Psoas muscle (tissue), 8 donors: Measurements from ENCODE around the gene CLDN10. TPM values are rescaled to one million over a fixed set of nuclear protein-coding genes. Genes with fewer than 3 reads are reported as not detected.

Source experiments
- ATAC-seq, 4 donors: fragments of 200-7000 bp; cut with Tn5 transposase; one replicate each; pipeline ENCODE4 v1.9.1; 2020; ENCODE audit warnings: moderate library complexity in 3 of 4, mild to moderate bottlenecking in 2 of 4
- DNase-seq, 2 donors: peaks; one replicate each; pipeline ENCODE4 v3.0.0-alpha.2; 2020
- H3K27ac ChIP-seq: fragments of 200-600 bp; one replicate; pipeline ENCODE4 v1.8.0; 2022
- H3K27me3 ChIP-seq, 3 donors: fragments of 200-600 bp in 1 of 3; one replicate each; pipeline versions ENCODE4 v1.6.1 to v1.8.0; 2013 to 2022; ENCODE audit warnings: low read length in 2 of 3, mild to moderate bottlenecking in 2 of 3, moderate library complexity in 1 of 3; ENCODE audit not compliant: insufficient read depth in 3 of 3
- H3K36me3 ChIP-seq, 2 donors: fragments of 200-600 bp in 1 of 2; one replicate each; pipeline versions ENCODE4 v1.6.1 to v1.8.0; 2013 to 2022; ENCODE audit warnings: low read depth in 1 of 2, mild to moderate bottlenecking in 1 of 2, moderate library complexity in 1 of 2; ENCODE audit not compliant: insufficient read depth in 1 of 2
- H3K4me1 ChIP-seq: fragments of 200-600 bp; one replicate; pipeline ENCODE4 v1.8.0; 2022
- H3K4me3 ChIP-seq: fragments of 200-600 bp; one replicate; pipeline ENCODE4 v1.8.0; 2022; ENCODE audit warnings: mild to moderate bottlenecking
- H3K9me3 ChIP-seq: fragments of 200-600 bp; one replicate; pipeline ENCODE4 v1.8.0; 2022
- CTCF ChIP-seq: fragments of 200-600 bp; IDR thresholded peaks from one replicate; pipeline ENCODE4 v1.8.0; 2022; ENCODE audit warnings: antibody characterized with exemption
- WGBS, 3 donors: extraction: QIAGEN DNeasy Blood & Tissue Kit; methylation state at CpG; one replicate each; pipeline versions ENCODE4 v1.1.6 to v1.1.7; 2013; 5-methylcytosine and 5-hydroxymethylcytosine counted together
- intact Hi-C, 2 donors: fragments of 100-400 bp; cut with DNase I; formaldehyde crosslinking; loops; one replicate each; pipeline versions ENCODE4 v1.11.0 to v1.14.2; 2022
- long read RNA-seq, 2 donors: library from polyadenylated mRNA; unstranded; transcript quantifications; one replicate each; pipeline ENCODE4 v2.0.0, GENCODE V29; 2021
- polyA plus RNA-seq, 3 donors: library from polyadenylated mRNA; stranded (reverse); fragments of 200-250 nt; gene quantifications; one replicate each; pipeline ENCODE4 v1.2.3, GENCODE V29; 2013
- total RNA-seq, 4 donors: library from RNA; stranded (reverse); fragmentation: NEBNext Ultra II Directional in 2 of 4; extraction: Animal tissue kit (Norgen Biotek cat#: 25700) in 2 of 4; gene quantifications; one replicate each; pipeline versions ENCODE4 v1.2.1 to v1.2.4, GENCODE V29; 2021 to 2023
- donor health status: healthy with polysubstance abuse.
- donor health status: DM: no; HTN: no; CAD: no; lungs with moderate emphysema.
- donor health status: Bipolar disorder and iron deficiency.
- donor health status: healthy.
- donor health status: DM: yes; HTN: yes; CAD: no.
- donor health status: DM: no; HTN: no; CAD: no.
- donor health status: DM: no; HTN: no; CAD: no.
- donor health status: DM: yes; HTN: yes; CAD: no.

CLDN10 gene
- total RNA-seq = under 1 TPM in 2 of 4 donors, not detected in 2; 0.11 to 0.17 TPM
- under 1 TPM; 0.04 to 0.26 (median 0.14) TPM for polyA plus RNA-seq
- long read RNA-seq, donor 1 = 0 reads
- long read RNA-seq, donor 2 = 0 reads

GRCh38 chr13:95552539-95553441, at the start of gene CLDN10:
TSS of gene CLDN10 (plus strand) at chr13:95552720. CDS start at chr13:95552754, 34 bp downstream.
- TF ChIP-seq CTCF = no peak
- DNase-seq (peak in 1 of 2 donors; percentile 14), ATAC-seq (peak in 1 of 4 donors; percentile 27)
- 3 to 12% (median 6%) methylated on average over 32 to 70 of the region's 70 CpGs for WGBS, 3 donors
- H3K27me3 ChIP-seq = peaks cover 0 to 32% (median 17%) of the 10 kb centered on the region in 3 donors
- no peak within 1 kb of the TSS for H3K27ac ChIP-seq
- intact Hi-C loops = no loop called here
- H3K36me3 ChIP-seq = no peaks in the 10 kb centered on the region
- peak within 1 kb of the TSS; percentile 44 for H3K4me3 ChIP-seq
- no peaks in the 10 kb centered on the region for H3K4me1 ChIP-seq
- no peaks in the 10 kb centered on the region for H3K9me3 ChIP-seq

GRCh38 chr13:95503662-95504061, 48.9 kb upstream of the CLDN10 start:
- 74 to 84% (median 77%) methylated on average over 1 of the region's 1 CpG for WGBS, 3 donors
- DNase-seq (no peak), ATAC-seq (no peak)
- Histone ChIP-seq H3K9me3 (no peaks in the 10 kb centered on the region), H3K27me3 (no peaks in the 10 kb centered on the region), H3K4me3 (no peak overlapping the region), H3K27ac (no peak overlapping the region), H3K36me3 (no peaks in the 10 kb centered on the region), H3K4me1 (no peaks in the 10 kb centered on the region)
- TF ChIP-seq CTCF = no peak
- intact Hi-C loops = no loop called here

GRCh38 chr13:95505265-95505664, 47.3 kb upstream of the CLDN10 start:
- DNase-seq = no peak
- 37 to 51% (median 47%) methylated on average over 3 of the region's 3 CpGs for WGBS, 3 donors
- intact Hi-C loops = no loop called here
- H3K27ac ChIP-seq = no peak overlapping the region
- ATAC-seq = no peak
- no peak overlapping the region for H3K4me3 ChIP-seq
- TF ChIP-seq CTCF = no peak
- no peaks in the 10 kb centered on the region for H3K27me3 ChIP-seq
- no peaks in the 10 kb centered on the region for H3K4me1 ChIP-seq
- no peaks in the 10 kb centered on the region for H3K9me3 ChIP-seq
- H3K36me3 ChIP-seq = no peaks in the 10 kb centered on the region

- TF ChIP-seq CTCF = no peak
- Histone ChIP-seq H3K4me3 (no peak overlapping the region), H3K9me3 (no peaks in the 10 kb centered on the region), H3K36me3 (no peaks in the 10 kb centered on the region), H3K27ac (no peak overlapping the region), H3K4me1 (no peaks in the 10 kb centered on the region), H3K27me3 (no peaks in the 10 kb centered on the region)
- DNase-seq (no peak), ATAC-seq (no peak)
- WGBS, 3 donors = 33 to 55% (median 35%) methylated on average over 4 of the region's 4 CpGs
- intact Hi-C loops = no loop called here
Observed at GRCh38 chr13:95505986-95506385, 46.5 kb upstream of the CLDN10 start.
